ENCODE results near the gene LOXL4. TPM values are rescaled to one million over a fixed set of nuclear protein-coding genes. Genes with fewer than 3 reads are reported as not detected.

The LOXL4 gene
- total RNA-seq, 1 experiment from 2014 or later = 0.13 TPM

GRCh38 chr10:98296524-98296923 lies 28.5 kb upstream of the LOXL4 start:
- peak overlapping the region in 1 of 3 experiments; percentile 74; a peak in 1 of 7 replicates for H3K27ac Mint-ChIP-seq

More at GRCh38 chr10:98296524-98296923, 28.5 kb upstream of the LOXL4 start:
- H4K91ac ChIP-seq (ENCODE audit: insufficient read length, low read depth, low read length) = no peak overlapping the region
- H3K4me1 ChIP-seq (ENCODE audit: insufficient read depth, low read length) = peaks cover 6% of the 10 kb centered on the region; the same call in 1 of the 2 replicates
- H3K27me3 ChIP-seq (ENCODE audit: insufficient read depth, low read length) = no peaks in the 10 kb centered on the region
- no peaks in the 10 kb centered on the region for H3K9me3 ChIP-seq (ENCODE audit: control insufficient read depth, low read depth, low read length)
- no peaks in the 10 kb centered on the region for H3K36me3 Mint-ChIP-seq (ENCODE audit: insufficient read depth in 1 of 3, low read depth in 3 of 3)
- TF ChIP-seq CTCF (conservative IDR thresholded peaks at IDR 0.05) = 0 out of 3 replicates have a peak, but pooled peaks have one; percentile 15
- no peak overlapping the region for H3K4ac ChIP-seq (ENCODE audit: low read depth, low read length)
- H2BK120ac ChIP-seq (ENCODE audit: low read depth, low read length, poor library complexity, severe bottlenecking) = no peak overlapping the region
- DNase-seq = no peak
- H3K14ac ChIP-seq (ENCODE audit: insufficient read depth, low read length) = no peak overlapping the region
- no peak overlapping the region for H2AK5ac ChIP-seq (ENCODE audit: insufficient read length, low read length)
- H3K4me3 Mint-ChIP-seq = no peak overlapping the region
- H2BK20ac ChIP-seq (ENCODE audit: low read depth, low read length, poor library complexity, severe bottlenecking) = no peak overlapping the region
- H2AFZ ChIP-seq (ENCODE audit: low read length) = no peak overlapping the region
- H4K20me1 ChIP-seq (ENCODE audit: control insufficient read depth, insufficient read depth, insufficient read length) = no peaks in the 10 kb centered on the region
- no peak overlapping the region for H3K27ac ChIP-seq (ENCODE audit: insufficient read length, low read depth, low read length)
- H3K56ac ChIP-seq (ENCODE audit: insufficient read length, low read depth, low read length) = no peak overlapping the region
- H3K23ac ChIP-seq (ENCODE audit: insufficient read length, low read depth, low read length) = no peak overlapping the region
- H3K23me2 ChIP-seq (ENCODE audit: insufficient read length, low read depth, low read length, poor library complexity, severe bottlenecking) = no peaks in the 10 kb centered on the region
- H4K8ac ChIP-seq (replicated peaks; ENCODE audit: insufficient read length, low read depth, low read length) = no peak overlapping the region
- H3K27me3 Mint-ChIP-seq (ENCODE audit: low read depth) = peaks cover 5% of the 10 kb centered on the region
- H3K79me2 ChIP-seq (ENCODE audit: insufficient read depth, low read length) = no peaks in the 10 kb centered on the region
- peaks cover 17 to 19% of the 10 kb centered on the region in 2 experiments for H3K4me1 Mint-ChIP-seq
- no CpG with 5 or more reads among the region's 1 CpG for WGBS (ENCODE audit: extremely low coverage, insufficient read length, low lambda C conversion rate)
- no peak overlapping the region for H2BK15ac ChIP-seq (ENCODE audit: low read depth, low read length)
- no peak overlapping the region for H2BK5ac ChIP-seq (ENCODE audit: insufficient read length, low read length)
- H3T11ph ChIP-seq (ENCODE audit: low read length) = no peak overlapping the region
- no peak overlapping the region for H2BK12ac ChIP-seq (ENCODE audit: insufficient read length, low read depth, low read length)
- no peak overlapping the region for H4K5ac ChIP-seq (ENCODE audit: insufficient read length, low read depth, low read length)
- H3K9ac ChIP-seq (ENCODE audit: extremely low read depth, insufficient read length, low read length) = no peak overlapping the region
- no peaks in the 10 kb centered on the region for H3K9me3 Mint-ChIP-seq
- H3K4me2 ChIP-seq (ENCODE audit: insufficient read depth, insufficient read length, low read length) = no peak overlapping the region
- H3K18ac ChIP-seq (ENCODE audit: insufficient read length, low read depth, low read length) = no peak overlapping the region
- H3K79me1 ChIP-seq (ENCODE audit: insufficient read depth, low read depth, low read length, poor library complexity, severe bottlenecking) = no peaks in the 10 kb centered on the region

All from H9 (cell line).